ENCODE data around the gene MUSK.
"Not testable (repeated sequence)": the region's sequence is repeated elsewhere in the genome, so short reads cannot be mapped to it uniquely, and the experiment has no call there.

The MUSK gene

GRCh38 chr9:110814159-110814558, 145.6 kb downstream of the MUSK start:
- no peak for DNase-seq

GRCh38 chr9:110815361-110815760, 146.8 kb downstream of the MUSK start:
- DNase-seq, result no peak

GRCh38 chr9:110820381-110820780, 151.8 kb downstream of the MUSK start:
- no peak for DNase-seq

GRCh38 chr9:110821064-110821463, 152.5 kb downstream of the MUSK start:
- DNase-seq, result no peak

GRCh38 chr9:110825129-110825528, 156.5 kb downstream of the MUSK start:
- not testable (repeated sequence) for DNase-seq

- no peak for DNase-seq
These were observed 157.4 kb downstream of the MUSK start for GRCh38 chr9:110825950-110826349.

GRCh38 chr9:110826400-110826799, 157.8 kb downstream of the MUSK start:
- not testable (repeated sequence) for DNase-seq

GRCh38 chr9:110828264-110828663, 159.7 kb downstream of the MUSK start:
- DNase-seq, result no peak

GRCh38 chr9:110830495-110830894, 161.9 kb downstream of the MUSK start:
- DNase-seq, result no peak

- no peak for DNase-seq
These were observed 164.3 kb downstream of the MUSK start for GRCh38 chr9:110832926-110833325.

GRCh38 chr9:110835404-110835803, 166.8 kb downstream of the MUSK start:
- DNase-seq, result no peak

- DNase-seq, result no peak
These were observed 167.3 kb downstream of the MUSK start for GRCh38 chr9:110835859-110836271.

GRCh38 chr9:110837401-110838005, 168.9 kb downstream of the MUSK start:
- no peak for DNase-seq

- DNase-seq, result no peak
These were observed 173.6 kb downstream of the MUSK start for GRCh38 chr9:110842169-110842568.

GRCh38 chr9:110842986-110843385, 174.4 kb downstream of the MUSK start:
- DNase-seq, result no peak

- DNase-seq, result no peak
These were observed 175.5 kb downstream of the MUSK start for GRCh38 chr9:110844121-110844520.

- DNase-seq, result no peak
These were observed 177.6 kb downstream of the MUSK start for GRCh38 chr9:110846215-110846614.

GRCh38 chr9:110847671-110848070, 179.1 kb downstream of the MUSK start:
- no peak for DNase-seq

GRCh38 chr9:110850401-110851135, 182.0 kb downstream of the MUSK start:
- DNase-seq, result no peak
